K562 (cell line): ENCODE results near the gene ARID3C. TPM values are rescaled to one million over a fixed set of nuclear protein-coding genes. Genes with fewer than 3 reads are reported as not detected.

ENCODE experiments used
- ATAC-seq: fragments of 200-7000 bp; cut with Tn5 transposase; 3 replicates; pipeline ENCODE4 v1.9.1; 2020; ENCODE audit warnings: moderate library complexity
- BruUV-seq: library from RNA; stranded (reverse); fragments of 400-500 nt; replicated peaks from 2 replicates; lab custom pipeline; 2021; lab: Mats Ljungman, UMichigan
- CTCF ChIA-PET: fragments of 300-600 bp; formaldehyde crosslinking; extraction: SDS; loops from one replicate; lab custom pipeline; 2021; ENCODE audit warnings: low intra/inter-chr PET ratio; lab: Yijun Ruan, JAX
- POLR2A ChIA-PET: fragments of 300-600, 350-650 bp; sonication (Branson Sonifier 250); formaldehyde crosslinking; extraction: SDS; loops from one replicate; lab custom pipeline; 2021; ENCODE audit warnings: antibody characterized with exemption, inconsistent platforms; lab: Yijun Ruan, JAX
- DNase-seq, 4 experiments: peaks; one replicate each; pipeline versions ENCODE4 v3.0.0 to v3.0.0-alpha.2; 2011 to 2018; ENCODE audit warnings: low spot score in 3 of 4, mixed read lengths in 3 of 4; ENCODE audit errors: extremely low read depth in 1 of 4
- FAIRE-seq: peaks from 2 replicates; lab custom pipeline; 2011; peaks lifted over from hg19 to GRCh38; lab: Jason Lieb, UNC
- H2AFZ ChIP-seq: 2 replicates; pipeline ENCODE4 v1.6.0; 2011; ENCODE audit warnings: low read depth, low read length, control low read depth, inconsistent platforms
- H3K27ac ChIP-seq: fragments of 200-600 bp; 3 replicates; pipeline ENCODE4 v1.8.0; 2011; ENCODE audit warnings: low read depth, mild to moderate bottlenecking, control low read depth, inconsistent platforms, low read length, moderate library complexity, mixed read lengths; ENCODE audit errors: extremely low read depth
- H3K27me3 ChIP-seq, 2 experiments: fragments of 300-600 bp in 1 of 2; 2 replicates in 1 of 2; 3 replicates in 1 of 2; pipeline versions ENCODE4 v1.6.0 to v1.8.0; 2011; ENCODE audit warnings: inconsistent platforms in 2 of 2, low read length in 2 of 2, mild to moderate bottlenecking in 1 of 2, mixed read lengths in 1 of 2, moderate library complexity in 1 of 2; ENCODE audit not compliant: control insufficient read depth in 2 of 2, insufficient read depth in 2 of 2
- H3K36me3 ChIP-seq: fragments of 300-600 bp; 3 replicates; pipeline ENCODE4 v1.8.0; 2011; ENCODE audit warnings: mild to moderate bottlenecking, low read length, inconsistent platforms; ENCODE audit not compliant: control insufficient read depth, insufficient read depth
- H3K4me1 ChIP-seq, 2 experiments: fragments of 200-600 bp in 1 of 2; replicated peaks in 1 of 2; 2 replicates in 1 of 2; 3 replicates in 1 of 2; pipeline versions ENCODE4 v1.5.1 to v1.8.0; 2011; ENCODE audit warnings: inconsistent platforms in 2 of 2, low read length in 2 of 2, mild to moderate bottlenecking in 1 of 2, mixed read lengths in 1 of 2, moderate library complexity in 1 of 2; ENCODE audit not compliant: control insufficient read depth in 2 of 2, insufficient read depth in 2 of 2
- H3K4me2 ChIP-seq: 2 replicates; pipeline ENCODE4 v1.6.1; 2011; ENCODE audit warnings: low read length, control low read depth, inconsistent platforms, mixed read lengths; ENCODE audit not compliant: insufficient read depth
- H3K4me3 ChIP-seq: fragments of 200-600 bp; sonication (generic), shearing (Covaris generic); 2 replicates; pipeline ENCODE4 v1.5.1; 2016; ENCODE audit warnings: control low read depth, inconsistent platforms
- H3K79me2 ChIP-seq: fragments of 200-600 bp; 3 replicates; pipeline ENCODE4 v1.8.0; 2011; ENCODE audit warnings: low read length, inconsistent platforms; ENCODE audit not compliant: control insufficient read depth, insufficient read depth
- H3K9ac ChIP-seq, 2 experiments: 2 replicates each; pipeline versions ENCODE4 v1.6.0 to v1.6.1; 2011; ENCODE audit warnings: low read depth in 2 of 2, low read length in 2 of 2, control low read depth in 1 of 2, inconsistent platforms in 1 of 2, mild to moderate bottlenecking in 1 of 2, mixed read lengths in 1 of 2; ENCODE audit not compliant: insufficient read depth in 1 of 2
- H3K9me1 ChIP-seq: one replicate; pipeline ENCODE4 v1.6.0; 2011; ENCODE audit warnings: inconsistent platforms, mild to moderate bottlenecking, low read length, moderate library complexity; ENCODE audit not compliant: control insufficient read depth, insufficient read depth
- H3K9me3 ChIP-seq: replicated peaks from 2 replicates; pipeline ENCODE4 v1.5.1; 2011; ENCODE audit warnings: low read depth, low read length, inconsistent platforms; ENCODE audit not compliant: control insufficient read depth, insufficient read depth
- H4K20me1 ChIP-seq: replicated peaks from 2 replicates; pipeline ENCODE4 v1.6.1; 2011; ENCODE audit warnings: low read length, inconsistent platforms, mixed read lengths; ENCODE audit not compliant: control insufficient read depth, insufficient read depth
- ARID3A ChIP-seq: IDR thresholded peaks from 2 replicates; pipeline ENCODE4 v1.6.1; 2012; ENCODE audit warnings: low read depth, low read length, improper control_type of control experiment, borderline replicate concordance
- EP400 ChIP-seq: fragments of 450-650 bp; IDR thresholded peaks from 2 replicates; pipeline ENCODE4 v1.6.1; 2017; ENCODE audit warnings: antibody characterized with exemption, mild to moderate bottlenecking, moderate library complexity
- MCM5 ChIP-seq: fragments of 450-650 bp; IDR thresholded peaks from 2 replicates; pipeline ENCODE4 v1.6.1; 2016; ENCODE audit warnings: low read depth
- SPI1 ChIP-seq: IDR thresholded peaks from 2 replicates; pipeline ENCODE4 v1.6.1; 2011; ENCODE audit warnings: low read depth, low read length, control low read depth, borderline replicate concordance
- XRCC4 ChIP-seq: IDR thresholded peaks from one replicate; pipeline ENCODE4 v1.6.1; 2011; ENCODE audit not compliant: insufficient read depth, insufficient read length; ENCODE audit errors: extremely low read depth
- ZKSCAN1 ChIP-seq: fragments of 150-350 bp; IDR thresholded peaks from 2 replicates; pipeline ENCODE4 v1.6.1; 2016; ENCODE audit warnings: low read depth, low read length
- ZNF197 ChIP-seq: fragments of 200-800 bp; sonication (Bioruptor generic); IDR thresholded peaks from 2 replicates; pipeline ENCODE4 v1.6.1; 2016; ENCODE audit warnings: low read depth, missing genetic modification characterization, missing compliant biosample characterization
- ZNF408 ChIP-seq: fragments of 250-450 bp; sonication (Bioruptor Pico); IDR thresholded peaks from 2 replicates; pipeline ENCODE4 v1.4.0; 2020; ENCODE audit warnings: low read depth, mild to moderate bottlenecking, moderate library complexity
- ZNF764 ChIP-seq: fragments of 250-450 bp; sonication (Bioruptor Pico); IDR thresholded peaks from 2 replicates; pipeline ENCODE4 v1.4.0; 2020; ENCODE audit warnings: low read depth, mild to moderate bottlenecking, moderate library complexity
- WGBS: fragments of 100-300 bp; shearing (Covaris generic); methylation state at CpG from one replicate; pipeline ENCODE4 v1.1.6; 2016; ENCODE audit warnings: low coverage, mixed read lengths; ENCODE audit not compliant: insufficient coverage; ENCODE audit errors: missing lambda C conversion rate; 5-methylcytosine and 5-hydroxymethylcytosine counted together
- in situ Hi-C: fragments of 300-500 bp; cut with MboI; formaldehyde crosslinking; loops from 4 replicates; pipeline ENCODE4 v1.15.0; 2018; ENCODE audit warnings: inconsistent platforms, mixed read lengths
- intact Hi-C: fragments of 100-400 bp; cut with micrococcal nuclease; formaldehyde crosslinking; loops from 2 replicates; pipeline ENCODE4 v1.14.2; 2022
- polyA plus RNA-seq, 8 experiments: library from polyadenylated mRNA; depleted of rRNA in 4 of 8; stranded (reverse) in 5 of 8; unstranded in 3 of 8; fragments of >200 nt; fragmentation: Nextera tagmentation in 2 of 8; fragmentation: Illumina TruSeq in 1 of 8; extraction: Ambion mirVana in 2 of 8; extraction: Trizol in 1 of 8; gene quantifications; 2 replicates each; pipeline versions ENCODE4 v1.2.1 to v1.2.3, GENCODE V29; 2011 to 2014; ENCODE audit warnings: inconsistent platforms in 1 of 8, missing spikeins in 1 of 8
- total RNA-seq, 7 experiments: library from RNA; depleted of rRNA in 6 of 7; stranded (reverse); fragments of >200 nt in 6 of 7; fragmentation: Illumina TruSeq in 2 of 7; extraction: Trizol in 2 of 7; gene quantifications; 2 replicates each; pipeline versions ENCODE4 v1.2.1 to v1.2.3, GENCODE V29; 2011 to 2021; ENCODE audit warnings: low replicate concordance in 1 of 7
- TF ChIP-seq, protein P1 (sequence below), 2 experiments: IDR thresholded peaks; 2 replicates each; pipeline ENCODE4 v1.6.1; 2011; ENCODE audit warnings: borderline replicate concordance in 1 of 2, control low read depth in 1 of 2, low read depth in 1 of 2, low read length in 1 of 2, mild to moderate bottlenecking in 1 of 2, mixed read lengths in 1 of 2, moderate library complexity in 1 of 2; ENCODE audit not compliant: insufficient read depth in 1 of 2, insufficient read length in 1 of 2, poor library complexity in 1 of 2, severe bottlenecking in 1 of 2; ENCODE audit errors: extremely low read depth in 1 of 2

The ARID3C gene
- total and polyA plus RNA-seq, 9 of the 15 experiments (the other 6 are each of a cell fraction or from before 2014, with no cell fraction given) = not detected

GRCh38 chr9:34594177-34594576 is 34.7 kb downstream of the ARID3C start:
- no peak overlapping the region for H3K27ac ChIP-seq

DNA sequence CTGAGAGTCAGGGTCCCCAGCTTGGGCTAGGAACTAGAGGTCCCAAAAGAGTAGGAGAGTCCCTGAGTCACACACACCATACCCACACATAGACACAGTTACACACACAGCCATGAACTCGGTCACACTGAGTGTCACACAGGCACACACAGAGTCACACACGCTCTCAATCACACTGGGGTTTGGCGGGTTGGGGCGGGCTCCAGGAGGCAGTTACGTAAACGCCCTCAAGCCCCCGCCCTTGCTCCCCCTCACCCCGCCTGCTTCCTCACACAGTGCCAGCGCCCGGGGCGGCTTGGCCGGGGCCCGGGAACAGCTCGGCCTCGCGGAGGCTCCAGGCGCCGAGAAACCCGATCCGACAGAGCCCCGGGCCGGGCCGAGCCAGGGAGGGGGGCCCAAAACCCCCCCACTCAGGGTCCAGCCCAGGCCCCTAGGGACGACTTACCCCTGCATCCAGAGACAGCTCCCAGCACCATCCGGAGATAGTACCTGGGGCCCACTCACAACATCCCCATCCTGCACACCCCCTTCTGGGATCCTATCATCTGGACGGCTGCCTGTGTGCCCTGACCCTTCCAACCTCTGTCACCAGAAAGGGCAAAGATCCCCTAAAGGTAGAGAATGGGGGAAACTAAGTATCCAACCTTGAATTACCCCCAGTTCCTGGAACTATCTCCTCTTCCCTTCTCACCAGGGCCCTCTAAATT is 35.8 kb downstream of the ARID3C start:
- H3K36me3 ChIP-seq = no peaks in the 10 kb centered on the region
- no peak overlapping the region for H3K9ac ChIP-seq
- no peak overlapping the region for H3K4me2 ChIP-seq
- H3K27me3 ChIP-seq = peaks cover 6 to 45% of the 10 kb centered on the region in 2 experiments
- no peaks in the 10 kb centered on the region for H3K79me2 ChIP-seq
- ATAC-seq (0 out of 3 replicates have a peak, but pooled peaks have one; percentile 15), DNase-seq (no peak), FAIRE-seq (no peak)
- no peak overlapping the region for H3K4me3 ChIP-seq
- POLR2A ChIA-PET = interaction anchor here (0.6 kb wide), 1 partner anchor 1768 kb away, joined by 3 read pairs; no protein-coding TSS in a partner anchor
- no TSS peak for BruUV-seq
- H3K9me3 ChIP-seq = no peaks in the 10 kb centered on the region
- in situ Hi-C loops (no loop called here), intact Hi-C loops (loop anchor here (5.0 kb wide), 3 partner anchors 91 to 191 kb away; no protein-coding TSS in a partner anchor)
- H4K20me1 ChIP-seq = peaks cover 14% of the 10 kb centered on the region
- WGBS = 0% methylated on average over 4 of the region's 26 CpGs
- peaks cover 0 to 34% of the 10 kb centered on the region in 2 experiments; a peak in 2 of 5 replicates for H3K4me1 ChIP-seq
- CTCF ChIA-PET = interaction anchor here (1.8 kb wide), 1 partner anchor 44 kb away, joined by 8 read pairs; no protein-coding TSS in a partner anchor
- H3K27ac ChIP-seq = no peak overlapping the region
- H2AFZ ChIP-seq = no peak overlapping the region
- no peaks in the 10 kb centered on the region for H3K9me1 ChIP-seq
- TF ChIP-seq ZNF197 (CRISPR knock-in tag) (no peak), ARID3A (no peak), MCM5 (no peak), SPI1 (no peak), ZNF408 (CRISPR knock-in tag) (no peak), EP400 (no peak), XRCC4 (no peak)
- TF ChIP-seq, protein P1, sequence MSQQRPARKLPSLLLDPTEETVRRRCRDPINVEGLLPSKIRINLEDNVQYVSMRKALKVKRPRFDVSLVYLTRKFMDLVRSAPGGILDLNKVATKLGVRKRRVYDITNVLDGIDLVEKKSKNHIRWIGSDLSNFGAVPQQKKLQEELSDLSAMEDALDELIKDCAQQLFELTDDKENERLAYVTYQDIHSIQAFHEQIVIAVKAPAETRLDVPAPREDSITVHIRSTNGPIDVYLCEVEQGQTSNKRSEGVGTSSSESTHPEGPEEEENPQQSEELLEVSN (IDR thresholded peaks at IDR 0.05; ENCODE audit: borderline replicate concordance in 1 of 2, extremely low read depth in 1 of 2, insufficient read depth in 1 of 2, insufficient read length in 1 of 2, low read depth in 1 of 2, low read length in 1 of 2, poor library complexity in 1 of 2, severe bottlenecking in 1 of 2) = no peak

More at GRCh38 chr9:34594177-34594576, 34.7 kb downstream of the ARID3C start:
- no peak for TF ChIP-seq ZNF764 (CRISPR knock-in tag)
- 0 out of 2 replicates have a peak, but pooled peaks have one; percentile 23 for TF ChIP-seq ZKSCAN1
- Histone ChIP-seq H3K9ac (no peak overlapping the region), H3K27me3 (peaks cover 4 to 34% of the 10 kb centered on the region in 2 experiments; a peak in 4 of 5 replicates), H3K4me1 (peaks cover 0 to 27% of the 10 kb centered on the region in 2 experiments; a peak in 3 of 5 replicates), H3K36me3 (no peaks in the 10 kb centered on the region), H3K79me2 (no peaks in the 10 kb centered on the region), H3K9me3 (no peaks in the 10 kb centered on the region), H4K20me1 (peaks cover 10% of the 10 kb centered on the region; the same call in 1 of the 2 replicates), H2AFZ (no peak overlapping the region), H3K9me1 (no peaks in the 10 kb centered on the region), H3K4me3 (no peak overlapping the region), H3K4me2 (no peak overlapping the region)
- CTCF ChIA-PET = no interaction called here
- in situ Hi-C loops (no loop called here), intact Hi-C loops (loop anchor here (5.0 kb wide), 3 partner anchors 92 to 192 kb away; no protein-coding TSS in a partner anchor)
- DNase-seq (no peak), ATAC-seq (no peak), FAIRE-seq (no peak)
- POLR2A ChIA-PET = no interaction called here
- BruUV-seq = no TSS peak
- 8% methylated on average over 7 of the region's 9 CpGs for WGBS
